ENCODE results near the gene SPATA6. TPM values are rescaled to one million over a fixed set of nuclear protein-coding genes. Genes with fewer than 3 reads are reported as not detected.

The SPATA6 gene
- total and polyA plus RNA-seq, 2 of the 8 experiments (the other 6 are each of a cell fraction or from before 2014, with no cell fraction given), result 2.4 to 17.2 TPM

DNA sequence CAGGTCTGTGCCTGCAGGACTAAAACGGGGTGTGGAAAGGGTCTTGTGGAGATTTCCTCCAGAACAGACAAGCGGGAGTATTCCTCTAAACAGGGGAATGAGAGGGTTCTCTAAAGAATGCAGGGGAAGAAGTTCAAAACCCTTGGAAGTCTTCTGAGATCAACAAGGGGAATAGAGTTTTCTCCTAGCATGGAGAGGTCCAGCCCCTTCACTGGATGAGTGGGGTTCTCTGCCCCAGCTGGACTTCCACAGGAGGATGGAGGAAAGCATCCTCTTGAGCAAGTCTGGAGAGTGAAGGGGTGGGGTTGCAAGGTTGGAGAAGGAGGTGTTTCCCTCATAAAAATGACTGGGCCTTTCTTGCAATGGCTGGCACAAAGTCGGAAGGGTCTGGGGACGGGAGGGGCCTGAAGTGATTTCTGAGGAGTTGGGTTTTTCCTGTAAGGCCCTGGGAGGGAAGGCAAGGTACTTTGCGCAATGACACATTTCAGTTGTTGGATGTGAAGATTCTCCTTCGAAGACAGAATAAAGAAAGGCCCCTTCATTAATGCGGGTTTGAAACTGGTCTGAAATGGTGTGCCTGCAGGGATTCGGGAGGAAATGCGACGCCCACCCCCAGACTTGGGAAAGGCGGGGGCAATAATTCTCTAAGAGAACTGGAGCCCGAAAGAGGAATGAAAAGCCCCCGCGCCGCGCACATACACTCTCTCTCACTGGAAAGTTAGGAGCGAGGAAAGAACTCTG lies 884 bp downstream of the SPATA6 start:
- Histone ChIP-seq H3K4me3 (ENCODE audit: extremely low read depth in 1 of 4, insufficient read depth in 2 of 4, low read depth in 3 of 4, low read length in 4 of 4) (peak overlapping the region; percentile 43 to 88 (median 78)), H2BK5ac (ENCODE audit: low read depth, low read length) (peak overlapping the region; percentile 66; the same call in 1 of the 2 replicates), H3K4ac (replicated peaks; ENCODE audit: insufficient read length, low read depth, low read length) (no peak overlapping the region), H3K4me2 (ENCODE audit: insufficient read depth in 1 of 2, low read depth in 2 of 2, low read length in 2 of 2) (peak overlapping the region; percentile 71 to 80), H4K5ac (ENCODE audit: insufficient read length, low read depth, low read length) (peak overlapping the region; percentile 50), H3K27me3 (replicated peaks in 1 of 4; ENCODE audit: control insufficient read depth in 3 of 4, extremely low read depth in 1 of 4, insufficient read depth in 3 of 4, low read length in 3 of 4) (no peaks in the 10 kb centered on the region), H4K91ac (replicated peaks; ENCODE audit: insufficient read length, low read length) (peak overlapping the region; percentile 36), H4K20me1 (replicated peaks in 1 of 2; ENCODE audit: control insufficient read depth in 1 of 2, insufficient read depth in 2 of 2, low read length in 2 of 2) (no peaks in the 10 kb centered on the region), H2BK12ac (ENCODE audit: low read depth, low read length) (no peak overlapping the region; the same call in 1 of the 2 replicates), H3K9ac (replicated peaks in 1 of 4; ENCODE audit: extremely low read depth in 1 of 4, low read depth in 3 of 4, low read length in 3 of 4) (peak overlapping the region in 3 of 4 experiments; percentile 15 to 65 (median 63); a peak in 5 of 7 replicates), H3K4me1 (replicated peaks in 1 of 4; ENCODE audit: control insufficient read depth in 3 of 4, insufficient read depth in 4 of 4, low read length in 3 of 4) (peaks cover 0 to 11% (median 6%) of the 10 kb centered on the region in 4 experiments; a peak in 4 of 7 replicates), H2BK15ac (ENCODE audit: low read length) (no peak overlapping the region), H3K23me2 (ENCODE audit: low read depth, low read length) (0 out of 2 replicates have a peak, but pooled peaks cover 5% of the 10 kb centered on the region), H3K36me3 (ENCODE audit: control insufficient read depth in 2 of 4, insufficient read depth in 4 of 4, low read length in 3 of 4) (no peaks in the 10 kb centered on the region), H2BK120ac (replicated peaks; ENCODE audit: low read depth, low read length) (no peak overlapping the region), H3K9me3 (ENCODE audit: insufficient read depth in 2 of 2, low read depth in 1 of 2, low read length in 1 of 2) (peaks cover 0 to 3% of the 10 kb centered on the region in 2 experiments; a peak in 1 of 4 replicates), H2AK5ac (ENCODE audit: low read depth, low read length) (no peak overlapping the region), H2AFZ (ENCODE audit: low read length) (no peak overlapping the region; the same call in 1 of the 2 replicates), H3K23ac (ENCODE audit: insufficient read length) (no peak overlapping the region), H4K8ac (ENCODE audit: extremely low read depth, insufficient read depth, low read length) (0 out of 2 replicates have a peak overlapping the region, but pooled peaks have one; percentile 22), H3K27ac (ENCODE audit: low read depth, low read length) (peak overlapping the region; percentile 67; the same call in 1 of the 2 replicates), H3K79me2 (ENCODE audit: control insufficient read depth in 1 of 2, insufficient read depth in 2 of 2, low read length in 2 of 2) (peaks cover 0 to 10% of the 10 kb centered on the region in 2 experiments; a peak in 1 of 4 replicates), H3K18ac (ENCODE audit: extremely low read depth, low read length) (no peak overlapping the region; the same call in none of the 2 replicates), H3K79me1 (ENCODE audit: low read depth, low read length) (no peaks in the 10 kb centered on the region), H3K14ac (ENCODE audit: insufficient read length) (no peak overlapping the region), H2BK20ac (ENCODE audit: low read length) (no peak overlapping the region), H3K56ac (replicated peaks; ENCODE audit: insufficient read length, low read depth, low read length) (peak overlapping the region; percentile 37)
- peak in 1 of 2 experiments; percentile 45 for DNase-seq (ENCODE audit: low read depth in 1 of 2, low spot score in 2 of 2)
- 17% methylated on average over 17 of the region's 17 CpGs; no CpG with 5 or more reads in 1 of the 2 experiments for WGBS, 2 experiments (ENCODE audit: extremely low coverage in 1 of 2, insufficient coverage in 1 of 2, insufficient read length in 1 of 2, insufficient replicate concordance in 2 of 2, low coverage in 1 of 2, low lambda C conversion rate in 2 of 2, missing lambda C conversion rate in 1 of 2)
- ChIA-PET CTCF (ENCODE audit: partially characterized antibody) (interaction anchor here (2.4 kb wide), 1 partner anchor 27 kb away, joined by 12 read pairs; no protein-coding TSS in a partner anchor), POLR2A (ENCODE audit: partially characterized antibody) (interaction anchor here (0.6 to 0.9 kb wide), 2 partner anchors 18 to 108 kb away, joined by 3 read pairs; no protein-coding TSS in a partner anchor)
- no peak for FAIRE-seq
- TF ChIP-seq POLR2A (IDR thresholded peaks at IDR 0.05; ENCODE audit: control extremely low read depth in 1 of 2, low read depth in 2 of 2, low read length in 2 of 2) (no peak; a peak in 1 of 3 replicates), CEBPB (IDR thresholded peaks at IDR 0.05; ENCODE audit: low read depth, low read length) (peak; percentile 50; the same call in 1 of the 2 replicates)

Data from H1 (cell line).